CD1c-positive myeloid dendritic cell (primary cell): ENCODE data around the gene RNF130.

Experiments
- DNase-seq: peaks from one replicate; pipeline ENCODE4 v3.0.0-alpha.2; 2016; ENCODE audit errors: extremely low spot score

The RNF130 gene

GRCh38 chr5:180085837-180086236 lies 14.3 kb upstream of the RNF130 start:
- no peak for DNase-seq

GRCh38 chr5:180084638-180085561 lies 13.3 kb upstream of the RNF130 start:
- peak; percentile 51 for DNase-seq

- no peak for DNase-seq
Measured at GRCh38 chr5:180083529-180084060, 12.0 kb upstream of the RNF130 start.

- DNase-seq = no peak
Measured at GRCh38 chr5:180082633-180083420, 11.3 kb upstream of the RNF130 start.

GRCh38 chr5:180081481-180081880 lies 9.9 kb upstream of the RNF130 start:
- no peak for DNase-seq

- peak; percentile 33 for DNase-seq
Measured at GRCh38 chr5:180080486-180081280, 9.1 kb upstream of the RNF130 start.

GRCh38 chr5:180079702-180080466 lies 8.3 kb upstream of the RNF130 start:
- DNase-seq = no peak

- no peak for DNase-seq
Measured at GRCh38 chr5:180078348-180078747, 6.8 kb upstream of the RNF130 start.

GRCh38 chr5:180077594-180078284 lies 6.2 kb upstream of the RNF130 start:
- DNase-seq = no peak

- DNase-seq = no peak
Measured at GRCh38 chr5:180075703-180076102, 4.1 kb upstream of the RNF130 start.

- DNase-seq = no peak
Measured at GRCh38 chr5:180074462-180074861, 2.9 kb upstream of the RNF130 start.

- DNase-seq = no peak
Measured at GRCh38 chr5:180072556-180072955, 997 bp upstream of the RNF130 start.

- no peak for DNase-seq
Measured at GRCh38 chr5:180072256-180072548, 643 bp upstream of the RNF130 start.

- peak; percentile 78 for DNase-seq
Measured at GRCh38 chr5:180070756-180071530, 616 bp downstream of the RNF130 start.

GRCh38 chr5:180069589-180070247 lies 1.8 kb downstream of the RNF130 start:
- DNase-seq = peak; percentile 89

GRCh38 chr5:180068519-180069090 lies 3.0 kb downstream of the RNF130 start:
- DNase-seq = no peak

- DNase-seq = no peak
Measured at GRCh38 chr5:180067986-180068385, 3.6 kb downstream of the RNF130 start.

GRCh38 chr5:180060192-180060591 lies 11.4 kb downstream of the RNF130 start:
- DNase-seq = no peak

GRCh38 chr5:180059326-180059725 lies 12.2 kb downstream of the RNF130 start:
- DNase-seq = no peak
